Aorta (tissue), 5 donors: Measurements from ENCODE around the gene DSE. TPM values are rescaled to one million over a fixed set of nuclear protein-coding genes. Genes with fewer than 3 reads are reported as not detected.

ENCODE experiments used
- ATAC-seq: fragments of 200-7000 bp; cut with Tn5 transposase; one replicate; pipeline ENCODE4 v1.9.1; 2022; ENCODE audit warnings: moderate library complexity; ENCODE audit not compliant: low FRiP score
- DNase-seq, 2 donors: peaks; one replicate each; pipeline ENCODE4 v3.0.0-alpha.2; 2020
- H3K27ac ChIP-seq, 2 donors: one replicate each; pipeline ENCODE4 v1.5.1; 2013; ENCODE audit warnings: low read length in 2 of 2, mild to moderate bottlenecking in 2 of 2, moderate library complexity in 2 of 2, control low read depth in 1 of 2, inconsistent platforms in 1 of 2, low read depth in 1 of 2
- H3K27me3 ChIP-seq, 2 donors: one replicate each; pipeline ENCODE4 v1.6.1; 2013; ENCODE audit warnings: control low read depth in 1 of 2, low read length in 1 of 2, mild to moderate bottlenecking in 1 of 2, moderate library complexity in 1 of 2; ENCODE audit not compliant: insufficient read depth in 2 of 2, control insufficient read depth in 1 of 2
- H3K36me3 ChIP-seq, 2 donors: one replicate each; pipeline ENCODE4 v1.6.1; 2013; ENCODE audit warnings: control low read depth in 1 of 2, low read length in 1 of 2, mild to moderate bottlenecking in 1 of 2; ENCODE audit not compliant: insufficient read depth in 2 of 2, control insufficient read depth in 1 of 2
- H3K4me1 ChIP-seq, 2 donors: one replicate each; pipeline ENCODE4 v1.6.1; 2013; ENCODE audit warnings: low read length in 2 of 2, control low read depth in 1 of 2, mild to moderate bottlenecking in 1 of 2, moderate library complexity in 1 of 2; ENCODE audit not compliant: insufficient read depth in 2 of 2, control insufficient read depth in 1 of 2
- H3K4me3 ChIP-seq, 2 donors: one replicate each; pipeline ENCODE4 v1.5.1; 2013; ENCODE audit warnings: low read length in 2 of 2, control low read depth in 1 of 2, mild to moderate bottlenecking in 1 of 2
- H3K9me3 ChIP-seq: one replicate; pipeline ENCODE4 v1.6.1; 2013; ENCODE audit warnings: mild to moderate bottlenecking, low read length; ENCODE audit not compliant: control insufficient read depth
- WGBS, 2 donors: extraction: QIAGEN DNeasy Blood & Tissue Kit; methylation state at CpG; one replicate each; pipeline ENCODE4 v1.1.7; 2013; 5-methylcytosine and 5-hydroxymethylcytosine counted together
- intact Hi-C, 2 donors: fragments of 100-400 bp; cut with DNase I; formaldehyde crosslinking; loops; one replicate each; pipeline versions ENCODE4 v1.14.2 to v1.15.0; 2022
- polyA plus RNA-seq, 2 donors: library from polyadenylated mRNA; stranded (reverse); fragments of 200-250 nt; gene quantifications; one replicate each; pipeline ENCODE4 v1.2.3, GENCODE V29; 2013
- total RNA-seq, 2 donors: library from RNA; stranded (reverse); fragmentation: NEBNext Ultra II Directional; extraction: Animal tissue kit (Norgen Biotek cat#: 25700); gene quantifications; one replicate each; pipeline ENCODE4 v1.2.1, GENCODE V29; 2021
- donor health status: healthy with polysubstance abuse.
- donor health status: Bipolar disorder and iron deficiency.
- donor health status: DM: no; HTN: no; CAD: no.
- donor health status: DM: no; HTN: no; CAD: no.
- donor health status: DM: yes; HTN: yes; CAD: no.

DSE gene
- total and polyA plus RNA-seq, 4 donors: 8.5 to 96.7 (median 32.9) TPM

- no peak for ATAC-seq
- intact Hi-C loops: no loop called here
- no peaks in the 10 kb centered on the region for H3K27me3 ChIP-seq
- DNase-seq: no peak
- no peak overlapping the region for H3K27ac ChIP-seq
- WGBS, 2 donors: 92 to 96% methylated on average over 3 of the region's 3 CpGs
- no peaks in the 10 kb centered on the region for H3K36me3 ChIP-seq
- H3K4me3 ChIP-seq: no peak overlapping the region
- H3K4me1 ChIP-seq: no peaks in the 10 kb centered on the region
- H3K9me3 ChIP-seq: no peaks in the 10 kb centered on the region
These were observed 85.4 kb downstream of the DSE start for GRCh38 chr6:116456106-116456505.

GRCh38 chr6:116456927-116457326, 86.2 kb downstream of the DSE start:
- Histone ChIP-seq H3K27ac (no peak overlapping the region), H3K4me1 (no peaks in the 10 kb centered on the region), H3K27me3 (no peaks in the 10 kb centered on the region), H3K4me3 (no peak overlapping the region), H3K9me3 (no peaks in the 10 kb centered on the region), H3K36me3 (no peaks in the 10 kb centered on the region)
- ATAC-seq (no peak), DNase-seq (no peak)
- WGBS, 2 donors: 90 to 91% methylated on average over 2 of the region's 2 CpGs
- intact Hi-C loops: no loop called here

GRCh38 chr6:116458264-116458663, 87.5 kb downstream of the DSE start:
- ATAC-seq (no peak), DNase-seq (no peak)
- H3K36me3 ChIP-seq: no peaks in the 10 kb centered on the region
- H3K4me3 ChIP-seq: no peak overlapping the region
- intact Hi-C loops: no loop called here
- H3K27ac ChIP-seq: no peak overlapping the region
- no peaks in the 10 kb centered on the region for H3K9me3 ChIP-seq
- H3K4me1 ChIP-seq: no peaks in the 10 kb centered on the region
- 93 to 94% methylated on average over 9 of the region's 9 CpGs for WGBS, 2 donors
- no peaks in the 10 kb centered on the region for H3K27me3 ChIP-seq

- Histone ChIP-seq H3K36me3 (no peaks in the 10 kb centered on the region), H3K4me3 (no peak overlapping the region), H3K27me3 (no peaks in the 10 kb centered on the region), H3K9me3 (no peaks in the 10 kb centered on the region), H3K27ac (no peak overlapping the region), H3K4me1 (no peaks in the 10 kb centered on the region)
- intact Hi-C loops: no loop called here
- WGBS, 2 donors: 95 to 96% methylated on average over 4 of the region's 4 CpGs
- DNase-seq (no peak), ATAC-seq (no peak)
These were observed 89.2 kb downstream of the DSE start for GRCh38 chr6:116459927-116460326.

GRCh38 chr6:116461331-116461931, 90.7 kb downstream of the DSE start, which contains the start of gene CALHM6:
TSS of gene CALHM6 (plus strand) at chr6:116461375. CDS start at chr6:116461930, 555 bp downstream.
- H3K27me3 ChIP-seq: no peaks in the 10 kb centered on the region
- DNase-seq (no peak), ATAC-seq (no peak)
- intact Hi-C loops: no loop called here
- no peaks in the 10 kb centered on the region for H3K9me3 ChIP-seq
- no peak within 1 kb of the TSS for H3K27ac ChIP-seq
- no peaks in the 10 kb centered on the region for H3K36me3 ChIP-seq
- H3K4me3 ChIP-seq: peak within 1 kb of the TSS in 1 of 2 donors; percentile 43
- H3K4me1 ChIP-seq: no peaks in the 10 kb centered on the region
- WGBS, 2 donors: 61 to 63% methylated on average over 13 of the region's 13 CpGs

- H3K4me3 ChIP-seq: peak overlapping the region in 1 of 2 donors; percentile 43
- no peaks in the 10 kb centered on the region for H3K4me1 ChIP-seq
- no peaks in the 10 kb centered on the region for H3K27me3 ChIP-seq
- intact Hi-C loops: no loop called here
- peak; percentile 83 for ATAC-seq
- no peak overlapping the region for H3K27ac ChIP-seq
- no peaks in the 10 kb centered on the region for H3K36me3 ChIP-seq
- no peaks in the 10 kb centered on the region for H3K9me3 ChIP-seq
- WGBS, 2 donors: 11 to 12% methylated on average over 79 to 84 of the region's 84 CpGs
- DNase-seq: peak; percentile 75 to 85
These were observed 91.5 kb downstream of the DSE start for GRCh38 chr6:116461932-116462885.

GRCh38 chr6:116463301-116463700, 92.6 kb downstream of the DSE start:
- no peaks in the 10 kb centered on the region for H3K9me3 ChIP-seq
- no peak overlapping the region for H3K4me3 ChIP-seq
- H3K27me3 ChIP-seq: no peaks in the 10 kb centered on the region
- H3K27ac ChIP-seq: no peak overlapping the region
- DNase-seq (no peak), ATAC-seq (no peak)
- 95 to 96% methylated on average over 4 of the region's 4 CpGs for WGBS, 2 donors
- intact Hi-C loops: no loop called here
- H3K36me3 ChIP-seq: no peaks in the 10 kb centered on the region
- H3K4me1 ChIP-seq: no peaks in the 10 kb centered on the region

- intact Hi-C loops: no loop called here
These were observed 94.5 kb downstream of the DSE start for GRCh38 chr6:116465246-116465645.

More at GRCh38 chr6:116465246-116465645, 94.5 kb downstream of the DSE start:
- ATAC-seq (no peak), DNase-seq (peak in 1 of 2 donors; percentile 56)
- no peaks in the 10 kb centered on the region for H3K9me3 ChIP-seq
- WGBS, 2 donors: 92 to 94% methylated on average over 5 of the region's 5 CpGs
- H3K36me3 ChIP-seq: no peaks in the 10 kb centered on the region
- no peak overlapping the region for H3K27ac ChIP-seq
- no peak overlapping the region for H3K4me3 ChIP-seq
- no peaks in the 10 kb centered on the region for H3K27me3 ChIP-seq
- no peaks in the 10 kb centered on the region for H3K4me1 ChIP-seq
